Immature natural killer cell (primary cell): ENCODE measurements around the gene P3H1. TPM values are rescaled to one million over a fixed set of nuclear protein-coding genes. Genes with fewer than 3 reads are reported as not detected.
"Not testable (repeated sequence)": the region's sequence is repeated elsewhere in the genome, so short reads cannot be mapped to it uniquely, and the experiment has no call there.

Experiments used
- DNase-seq, 3 donors: peaks; one replicate each; pipeline ENCODE4 v3.0.0; 2022; ENCODE audit warnings: mixed read lengths in 1 of 3
- H3K27ac Mint-ChIP-seq, 6 donors: one replicate each; pipeline ENCODE4 v1.8.0; 2020; ENCODE audit warnings: mixed read lengths in 6 of 6, mild to moderate bottlenecking in 5 of 6, inconsistent platforms in 4 of 6, moderate library complexity in 3 of 6
- H3K27me3 Mint-ChIP-seq, 3 donors: one replicate each; pipeline ENCODE4 v1.8.0; 2020 to 2021; ENCODE audit warnings: low read depth in 3 of 3, mild to moderate bottlenecking in 3 of 3, mixed read lengths in 3 of 3, moderate library complexity in 3 of 3, inconsistent platforms in 1 of 3
- H3K36me3 Mint-ChIP-seq, 3 donors: one replicate each; pipeline ENCODE4 v1.8.0; 2020; ENCODE audit warnings: mixed read lengths in 3 of 3, inconsistent platforms in 2 of 3, mild to moderate bottlenecking in 2 of 3
- H3K4me1 Mint-ChIP-seq, 2 donors: one replicate each; pipeline ENCODE4 v1.8.0; 2020; ENCODE audit warnings: inconsistent platforms in 2 of 2, mild to moderate bottlenecking in 2 of 2, mixed read lengths in 2 of 2, moderate library complexity in 1 of 2
- H3K4me3 Mint-ChIP-seq, 5 donors: one replicate each; pipeline ENCODE4 v1.8.0; 2020; ENCODE audit warnings: mild to moderate bottlenecking in 5 of 5, mixed read lengths in 5 of 5, inconsistent platforms in 3 of 5, moderate library complexity in 3 of 5
- H3K9me3 Mint-ChIP-seq, 6 donors: one replicate each; pipeline ENCODE4 v1.8.0; 2020; ENCODE audit warnings: mild to moderate bottlenecking in 6 of 6, mixed read lengths in 6 of 6, inconsistent platforms in 4 of 6, moderate library complexity in 3 of 6
- polyA plus RNA-seq, 3 donors: library from polyadenylated mRNA; unstranded; fragments of 300-500 nt; fragmentation: Illumina TruSeq; gene quantifications; one replicate each; pipeline ENCODE4 v1.2.3, GENCODE V29; 2021

P3H1 gene
- polyA plus RNA-seq, 3 donors from 2014 or later: 11.8 to 20.8 (median 17.3) TPM

- no peaks in the 10 kb centered on the region for H3K9me3 Mint-ChIP-seq
- H3K27me3 Mint-ChIP-seq: peaks cover 0 to 2% (median 1%) of the 10 kb centered on the region in 3 donors
- no peak overlapping the region for H3K4me3 Mint-ChIP-seq
- H3K4me1 Mint-ChIP-seq: no peaks in the 10 kb centered on the region
- no peaks in the 10 kb centered on the region for H3K36me3 Mint-ChIP-seq
- H3K27ac Mint-ChIP-seq: peak overlapping the region in 2 of 6 donors; percentile 8 to 71
- DNase-seq: no peak
Measured at GRCh38 chr1:42737257-42737656, 29.6 kb downstream of the P3H1 start.

GRCh38 chr1:42736571-42737200, 30.1 kb downstream of the P3H1 start:
- Mint-ChIP-seq H3K4me1 (no peaks in the 10 kb centered on the region), H3K9me3 (no peaks in the 10 kb centered on the region), H3K27ac (peak overlapping the region in 1 of 6 donors; percentile 8), H3K4me3 (no peak overlapping the region), H3K36me3 (no peaks in the 10 kb centered on the region), H3K27me3 (peaks cover 0 to 2% (median 1%) of the 10 kb centered on the region in 3 donors)
- no peak for DNase-seq

GRCh38 chr1:42736152-42736551, 30.7 kb downstream of the P3H1 start:
- Mint-ChIP-seq H3K4me3 (no peak overlapping the region), H3K27me3 (peaks cover 0 to 2% (median 1%) of the 10 kb centered on the region in 3 donors), H3K36me3 (no peaks in the 10 kb centered on the region), H3K4me1 (no peaks in the 10 kb centered on the region), H3K9me3 (no peaks in the 10 kb centered on the region), H3K27ac (no peak overlapping the region)
- DNase-seq: no peak

GRCh38 chr1:42735477-42736105, 31.2 kb downstream of the P3H1 start:
- H3K27me3 Mint-ChIP-seq: peaks cover 0 to 2% (median 0%) of the 10 kb centered on the region in 3 donors
- no peaks in the 10 kb centered on the region for H3K4me1 Mint-ChIP-seq

GRCh38 chr1:42735056-42735455, 31.8 kb downstream of the P3H1 start:
- Mint-ChIP-seq H3K4me3 (no peak overlapping the region), H3K36me3 (no peaks in the 10 kb centered on the region), H3K4me1 (no peaks in the 10 kb centered on the region), H3K9me3 (no peaks in the 10 kb centered on the region), H3K27ac (no peak overlapping the region), H3K27me3 (peaks cover 0 to 2% (median 0%) of the 10 kb centered on the region in 3 donors)
- DNase-seq: no peak

More at GRCh38 chr1:42735477-42736105, 31.2 kb downstream of the P3H1 start:
- Mint-ChIP-seq H3K9me3 (no peaks in the 10 kb centered on the region), H3K36me3 (no peaks in the 10 kb centered on the region), H3K27ac (no peak overlapping the region), H3K4me3 (no peak overlapping the region)
- no peak for DNase-seq

- no peaks in the 10 kb centered on the region for H3K36me3 Mint-ChIP-seq
- H3K4me1 Mint-ChIP-seq: no peaks in the 10 kb centered on the region
- H3K27me3 Mint-ChIP-seq: peaks cover 0 to 2% (median 0%) of the 10 kb centered on the region in 3 donors
- no peak for DNase-seq
- no peaks in the 10 kb centered on the region for H3K9me3 Mint-ChIP-seq
- H3K27ac Mint-ChIP-seq: no peak overlapping the region
- H3K4me3 Mint-ChIP-seq: no peak overlapping the region
Measured at GRCh38 chr1:42734201-42735035, 32.4 kb downstream of the P3H1 start.

- H3K4me1 Mint-ChIP-seq: no peaks in the 10 kb centered on the region
- H3K27ac Mint-ChIP-seq: peak overlapping the region in 1 of 6 donors; percentile 19
- no peak for DNase-seq
- H3K4me3 Mint-ChIP-seq: no peak overlapping the region
- H3K36me3 Mint-ChIP-seq: no peaks in the 10 kb centered on the region
- H3K9me3 Mint-ChIP-seq: no peaks in the 10 kb centered on the region
- H3K27me3 Mint-ChIP-seq: peaks cover 0 to 2% (median 0%) of the 10 kb centered on the region in 3 donors
Measured at GRCh38 chr1:42733415-42734200, 33.2 kb downstream of the P3H1 start.

GRCh38 chr1:42732126-42732680, 34.6 kb downstream of the P3H1 start:
- Mint-ChIP-seq H3K9me3 (no peaks in the 10 kb centered on the region), H3K27ac (peak overlapping the region in 1 of 6 donors; percentile 7), H3K4me3 (no peak overlapping the region), H3K4me1 (no peaks in the 10 kb centered on the region), H3K27me3 (peaks cover 0 to 2% (median 0%) of the 10 kb centered on the region in 3 donors), H3K36me3 (no peaks in the 10 kb centered on the region)
- no peak for DNase-seq

GRCh38 chr1:42731585-42731984, 35.2 kb downstream of the P3H1 start:
- no peak overlapping the region for H3K27ac Mint-ChIP-seq
- no peaks in the 10 kb centered on the region for H3K9me3 Mint-ChIP-seq
- H3K36me3 Mint-ChIP-seq: no peaks in the 10 kb centered on the region
- DNase-seq: no peak
- H3K27me3 Mint-ChIP-seq: peaks cover 0 to 2% (median 0%) of the 10 kb centered on the region in 3 donors
- no peaks in the 10 kb centered on the region for H3K4me1 Mint-ChIP-seq
- no peak overlapping the region for H3K4me3 Mint-ChIP-seq

- DNase-seq: no peak
- Mint-ChIP-seq H3K36me3 (no peaks in the 10 kb centered on the region), H3K27ac (no peak overlapping the region), H3K27me3 (no peaks in the 10 kb centered on the region), H3K4me3 (no peak overlapping the region), H3K9me3 (no peaks in the 10 kb centered on the region), H3K4me1 (no peaks in the 10 kb centered on the region)
Measured at GRCh38 chr1:42730988-42731387, 35.8 kb downstream of the P3H1 start.

- no peaks in the 10 kb centered on the region for H3K27me3 Mint-ChIP-seq
- H3K9me3 Mint-ChIP-seq: no peaks in the 10 kb centered on the region
- H3K4me3 Mint-ChIP-seq: no peak overlapping the region
- no peaks in the 10 kb centered on the region for H3K4me1 Mint-ChIP-seq
- H3K36me3 Mint-ChIP-seq: no peaks in the 10 kb centered on the region
- DNase-seq: no peak
- no peak overlapping the region for H3K27ac Mint-ChIP-seq
Measured at GRCh38 chr1:42730002-42730401, 36.8 kb downstream of the P3H1 start.

- not testable (repeated sequence) for H3K4me1 Mint-ChIP-seq, H3K9me3 Mint-ChIP-seq, DNase-seq, H3K27ac Mint-ChIP-seq, H3K4me3 Mint-ChIP-seq, H3K27me3 Mint-ChIP-seq, H3K36me3 Mint-ChIP-seq
Measured at GRCh38 chr1:42725820-42726219, 41.0 kb downstream of the P3H1 start.

GRCh38 chr1:42723511-42723910, 43.3 kb downstream of the P3H1 start:
- Mint-ChIP-seq H3K4me3 (no peak overlapping the region), H3K9me3 (no peaks in the 10 kb centered on the region), H3K36me3 (no peaks in the 10 kb centered on the region), H3K4me1 (no peaks in the 10 kb centered on the region), H3K27me3 (peaks cover 0 to 3% (median 0%) of the 10 kb centered on the region in 3 donors), H3K27ac (peak overlapping the region in 1 of 6 donors; percentile 35)
- DNase-seq: no peak
